T-helper 1 cell treated with Interleukin-12 subunit alpha and Interleukin-12 subunit beta and Interleukin-4 antibody, amounts not matched to agents 30 μg/mL and 1 μg/mL, for 36 hours (primary cell): ENCODE data around the gene KLK3.

Experiments used
- H3K27ac Mint-ChIP-seq: one replicate; pipeline ENCODE4 v1.8.0; 2021; ENCODE audit warnings: mild to moderate bottlenecking, mixed read lengths
- H3K27me3 Mint-ChIP-seq: one replicate; pipeline ENCODE4 v1.8.0; 2021; ENCODE audit warnings: low read depth, mixed read lengths
- H3K36me3 Mint-ChIP-seq: one replicate; pipeline ENCODE4 v1.8.0; 2021; ENCODE audit warnings: low read depth, mixed read lengths
- H3K4me1 Mint-ChIP-seq: one replicate; pipeline ENCODE4 v1.8.0; 2021; ENCODE audit warnings: low read depth, mixed read lengths
- H3K4me3 Mint-ChIP-seq: one replicate; pipeline ENCODE4 v1.8.0; 2021; ENCODE audit warnings: mild to moderate bottlenecking, moderate library complexity, mixed read lengths
- H3K9me3 Mint-ChIP-seq: one replicate; pipeline ENCODE4 v1.8.0; 2021; ENCODE audit warnings: mixed read lengths

Gene KLK3

GRCh38 chr19:50837300-50837699 is 17.4 kb upstream of the KLK3 start:
- Mint-ChIP-seq H3K4me1 (peaks cover 10% of the 10 kb centered on the region), H3K4me3 (peak overlapping the region; percentile 14), H3K36me3 (no peaks in the 10 kb centered on the region), H3K27ac (no peak overlapping the region), H3K9me3 (no peaks in the 10 kb centered on the region), H3K27me3 (peaks cover 34% of the 10 kb centered on the region)

GRCh38 chr19:50838239-50838638 is 16.5 kb upstream of the KLK3 start:
- H3K27me3 Mint-ChIP-seq, result peaks cover 30% of the 10 kb centered on the region
- H3K4me1 Mint-ChIP-seq, result peaks cover 10% of the 10 kb centered on the region
- H3K27ac Mint-ChIP-seq, result no peak overlapping the region
- H3K4me3 Mint-ChIP-seq, result peak overlapping the region; percentile 37
- no peaks in the 10 kb centered on the region for H3K36me3 Mint-ChIP-seq
- H3K9me3 Mint-ChIP-seq, result peaks cover 3% of the 10 kb centered on the region

DNA sequence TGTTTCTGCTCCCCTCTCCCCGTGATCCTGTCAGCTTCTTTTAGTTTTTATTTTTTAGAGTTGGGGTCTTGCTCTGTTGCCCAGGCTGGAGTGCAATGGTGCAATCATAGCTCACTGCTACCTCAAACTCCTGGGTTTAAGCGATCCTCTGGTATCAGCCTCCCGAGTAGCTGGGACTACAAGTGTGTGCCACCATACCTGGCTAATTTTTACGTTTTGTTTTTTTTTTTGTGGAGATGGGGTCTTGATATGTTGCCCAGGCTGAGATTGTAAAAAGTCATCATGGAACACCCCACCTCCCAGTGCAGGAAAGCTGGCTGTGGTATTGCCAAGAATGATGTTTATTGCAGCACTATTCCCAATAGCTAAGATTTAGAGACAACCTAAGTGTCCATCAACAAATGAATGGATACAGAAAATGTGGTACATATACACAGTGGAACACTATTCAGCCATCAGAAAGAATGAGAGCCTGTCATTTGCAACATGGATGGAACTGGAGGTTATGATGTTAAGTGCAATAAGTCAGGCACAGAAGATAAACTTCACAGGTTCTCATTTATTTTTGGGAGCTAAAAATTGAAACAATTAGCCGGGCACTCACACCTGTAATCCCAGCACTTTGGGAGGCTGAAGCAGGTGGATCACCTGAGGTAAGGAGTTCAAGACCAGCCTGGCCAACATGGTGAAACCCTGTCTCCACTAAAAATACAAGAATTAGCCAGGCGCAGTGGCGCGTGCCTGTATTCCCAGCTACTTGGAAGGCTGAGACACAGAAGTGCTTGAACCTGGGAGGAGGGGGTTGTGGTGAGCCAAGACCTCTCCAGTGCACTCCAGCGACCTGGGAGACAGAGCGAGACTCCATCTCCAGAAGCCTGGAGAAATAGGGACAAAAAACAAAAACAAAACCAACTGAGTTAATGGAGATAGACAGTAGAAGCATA is 14.7 kb upstream of the KLK3 start:
- peaks cover 8% of the 10 kb centered on the region for H3K9me3 Mint-ChIP-seq
- peaks cover 32% of the 10 kb centered on the region for H3K27me3 Mint-ChIP-seq
- peaks cover 10% of the 10 kb centered on the region for H3K4me1 Mint-ChIP-seq
- no peak overlapping the region for H3K4me3 Mint-ChIP-seq
- H3K27ac Mint-ChIP-seq, result no peak overlapping the region
- H3K36me3 Mint-ChIP-seq, result no peaks in the 10 kb centered on the region

DNA sequence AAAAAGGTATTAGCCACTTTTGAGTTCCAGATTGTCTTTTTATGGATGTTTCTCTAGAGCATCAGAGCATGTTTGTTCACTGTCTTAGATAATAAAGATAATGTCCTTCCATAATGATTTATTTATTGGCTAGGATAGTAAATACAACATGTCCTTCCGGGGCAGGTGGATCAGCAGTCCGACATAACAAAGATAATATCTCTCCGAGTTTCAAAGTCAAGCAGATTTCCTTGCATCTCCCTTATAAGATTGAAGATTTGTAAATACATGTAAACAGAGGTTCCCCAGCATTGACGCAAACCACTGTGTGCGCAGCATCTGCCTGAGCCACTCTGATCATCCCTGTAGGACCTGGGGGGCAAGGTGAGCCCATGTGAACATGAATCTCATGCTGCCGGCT is 12.6 kb upstream of the KLK3 start:
- Mint-ChIP-seq H3K36me3 (no peaks in the 10 kb centered on the region), H3K4me1 (peaks cover 4% of the 10 kb centered on the region), H3K27ac (no peak overlapping the region), H3K9me3 (peaks cover 8% of the 10 kb centered on the region), H3K27me3 (peaks cover 28% of the 10 kb centered on the region), H3K4me3 (no peak overlapping the region)

GRCh38 chr19:50843205-50843604 is 11.5 kb upstream of the KLK3 start:
- Mint-ChIP-seq H3K9me3 (peaks cover 8% of the 10 kb centered on the region), H3K36me3 (no peaks in the 10 kb centered on the region), H3K27me3 (peaks cover 21% of the 10 kb centered on the region), H3K4me1 (peaks cover 2% of the 10 kb centered on the region), H3K4me3 (no peak overlapping the region), H3K27ac (no peak overlapping the region)

- Mint-ChIP-seq H3K27me3 (peaks cover 19% of the 10 kb centered on the region), H3K27ac (no peak overlapping the region), H3K36me3 (no peaks in the 10 kb centered on the region)
Observed at GRCh38 chr19:50843701-50844221, 11.0 kb upstream of the KLK3 start.

GRCh38 chr19:50844296-50844935 is 10.3 kb upstream of the KLK3 start:
- Mint-ChIP-seq H3K9me3 (peaks cover 8% of the 10 kb centered on the region), H3K27ac (no peak overlapping the region), H3K27me3 (peaks cover 19% of the 10 kb centered on the region), H3K4me1 (no peaks in the 10 kb centered on the region), H3K36me3 (no peaks in the 10 kb centered on the region), H3K4me3 (no peak overlapping the region)

More at GRCh38 chr19:50843701-50844221, 11.0 kb upstream of the KLK3 start:
- peaks cover 8% of the 10 kb centered on the region for H3K9me3 Mint-ChIP-seq
- H3K4me1 Mint-ChIP-seq, result no peaks in the 10 kb centered on the region
- H3K4me3 Mint-ChIP-seq, result no peak overlapping the region

GRCh38 chr19:50850738-50851137 is 4.0 kb upstream of the KLK3 start:
- no peaks in the 10 kb centered on the region for H3K36me3 Mint-ChIP-seq
- no peaks in the 10 kb centered on the region for H3K4me1 Mint-ChIP-seq
- H3K27ac Mint-ChIP-seq, result no peak overlapping the region
- H3K9me3 Mint-ChIP-seq, result no peaks in the 10 kb centered on the region
- H3K27me3 Mint-ChIP-seq, result peaks cover 14% of the 10 kb centered on the region
- H3K4me3 Mint-ChIP-seq, result no peak overlapping the region

DNA sequence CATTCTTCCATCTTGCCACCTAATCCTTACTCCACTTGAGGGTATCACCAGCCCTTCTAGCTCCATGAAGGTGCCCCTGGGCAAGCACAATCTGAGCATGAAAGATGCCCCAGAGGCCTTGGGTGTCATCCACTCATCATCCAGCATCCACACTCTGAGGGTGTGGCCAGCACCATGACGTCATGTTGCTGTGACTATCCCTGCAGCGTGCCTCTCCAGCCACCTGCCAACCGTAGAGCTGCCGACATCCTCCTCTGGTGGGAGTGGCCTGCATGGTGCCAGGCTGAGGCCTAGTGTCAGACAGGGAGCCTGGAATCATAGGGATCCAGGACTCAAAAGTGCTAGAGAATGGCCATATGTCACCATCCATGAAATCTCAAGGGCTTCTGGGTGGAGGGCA is 3.1 kb upstream of the KLK3 start:
- H3K27ac Mint-ChIP-seq, result no peak overlapping the region
- peaks cover 18% of the 10 kb centered on the region for H3K27me3 Mint-ChIP-seq
- H3K4me1 Mint-ChIP-seq, result no peaks in the 10 kb centered on the region
- H3K9me3 Mint-ChIP-seq, result no peaks in the 10 kb centered on the region
- H3K4me3 Mint-ChIP-seq, result no peak overlapping the region
- H3K36me3 Mint-ChIP-seq, result no peaks in the 10 kb centered on the region

DNA sequence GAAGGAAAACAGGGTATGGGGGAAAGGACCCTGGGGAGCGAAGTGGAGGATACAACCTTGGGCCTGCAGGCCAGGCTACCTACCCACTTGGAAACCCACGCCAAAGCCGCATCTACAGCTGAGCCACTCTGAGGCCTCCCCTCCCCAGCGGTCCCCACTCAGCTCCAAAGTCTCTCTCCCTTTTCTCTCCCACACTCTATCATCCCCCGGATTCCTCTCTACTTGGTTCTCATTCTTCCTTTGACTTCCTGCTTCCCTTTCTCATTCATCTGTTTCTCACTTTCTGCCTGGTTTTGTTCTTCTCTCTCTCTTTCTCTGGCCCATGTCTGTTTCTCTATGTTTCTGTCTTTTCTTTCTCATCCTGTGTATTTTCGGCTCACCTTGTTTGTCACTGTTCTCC is 2.7 kb downstream of the KLK3 start:
- H3K27ac Mint-ChIP-seq, result no peak overlapping the region

DNA sequence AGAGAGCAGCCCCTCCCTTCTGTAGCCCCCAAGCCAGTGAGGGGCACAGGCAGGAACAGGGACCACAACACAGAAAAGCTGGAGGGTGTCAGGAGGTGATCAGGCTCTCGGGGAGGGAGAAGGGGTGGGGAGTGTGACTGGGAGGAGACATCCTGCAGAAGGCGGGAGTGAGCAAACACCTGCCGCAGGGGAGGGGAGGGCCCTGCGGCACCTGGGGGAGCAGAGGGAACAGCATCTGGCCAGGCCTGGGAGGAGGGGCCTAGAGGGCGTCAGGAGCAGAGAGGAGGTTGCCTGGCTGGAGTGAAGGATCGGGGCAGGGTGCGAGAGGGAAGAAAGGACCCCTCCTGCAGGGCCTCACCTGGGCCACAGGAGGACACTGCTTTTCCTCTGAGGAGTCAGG is 4.2 kb downstream of the KLK3 start:
- Mint-ChIP-seq H3K4me3 (no peak overlapping the region), H3K4me1 (no peaks in the 10 kb centered on the region), H3K27ac (no peak overlapping the region), H3K9me3 (peaks cover 7% of the 10 kb centered on the region), H3K36me3 (no peaks in the 10 kb centered on the region), H3K27me3 (peaks cover 28% of the 10 kb centered on the region)

More for the DNA sequence above, 2.7 kb downstream of the KLK3 start:
- Mint-ChIP-seq H3K36me3 (no peaks in the 10 kb centered on the region), H3K4me1 (no peaks in the 10 kb centered on the region), H3K4me3 (no peak overlapping the region), H3K27me3 (peaks cover 32% of the 10 kb centered on the region), H3K9me3 (peaks cover 7% of the 10 kb centered on the region)

DNA sequence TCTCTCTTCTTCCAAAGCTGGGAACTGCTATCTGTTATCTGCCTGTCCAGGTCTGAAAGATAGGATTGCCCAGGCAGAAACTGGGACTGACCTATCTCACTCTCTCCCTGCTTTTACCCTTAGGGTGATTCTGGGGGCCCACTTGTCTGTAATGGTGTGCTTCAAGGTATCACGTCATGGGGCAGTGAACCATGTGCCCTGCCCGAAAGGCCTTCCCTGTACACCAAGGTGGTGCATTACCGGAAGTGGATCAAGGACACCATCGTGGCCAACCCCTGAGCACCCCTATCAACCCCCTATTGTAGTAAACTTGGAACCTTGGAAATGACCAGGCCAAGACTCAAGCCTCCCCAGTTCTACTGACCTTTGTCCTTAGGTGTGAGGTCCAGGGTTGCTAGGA is 5.1 kb downstream of the KLK3 start:
- no peak overlapping the region for H3K4me3 Mint-ChIP-seq
- H3K4me1 Mint-ChIP-seq, result no peaks in the 10 kb centered on the region
- no peak overlapping the region for H3K27ac Mint-ChIP-seq
- peaks cover 7% of the 10 kb centered on the region for H3K9me3 Mint-ChIP-seq
- no peaks in the 10 kb centered on the region for H3K36me3 Mint-ChIP-seq
- H3K27me3 Mint-ChIP-seq, result peaks cover 28% of the 10 kb centered on the region

GRCh38 chr19:50861010-50861409 is 6.3 kb downstream of the KLK3 start:
- no peak overlapping the region for H3K27ac Mint-ChIP-seq
- no peaks in the 10 kb centered on the region for H3K36me3 Mint-ChIP-seq
- no peak overlapping the region for H3K4me3 Mint-ChIP-seq
- no peaks in the 10 kb centered on the region for H3K4me1 Mint-ChIP-seq
- peaks cover 7% of the 10 kb centered on the region for H3K9me3 Mint-ChIP-seq
- peaks cover 21% of the 10 kb centered on the region for H3K27me3 Mint-ChIP-seq

DNA sequence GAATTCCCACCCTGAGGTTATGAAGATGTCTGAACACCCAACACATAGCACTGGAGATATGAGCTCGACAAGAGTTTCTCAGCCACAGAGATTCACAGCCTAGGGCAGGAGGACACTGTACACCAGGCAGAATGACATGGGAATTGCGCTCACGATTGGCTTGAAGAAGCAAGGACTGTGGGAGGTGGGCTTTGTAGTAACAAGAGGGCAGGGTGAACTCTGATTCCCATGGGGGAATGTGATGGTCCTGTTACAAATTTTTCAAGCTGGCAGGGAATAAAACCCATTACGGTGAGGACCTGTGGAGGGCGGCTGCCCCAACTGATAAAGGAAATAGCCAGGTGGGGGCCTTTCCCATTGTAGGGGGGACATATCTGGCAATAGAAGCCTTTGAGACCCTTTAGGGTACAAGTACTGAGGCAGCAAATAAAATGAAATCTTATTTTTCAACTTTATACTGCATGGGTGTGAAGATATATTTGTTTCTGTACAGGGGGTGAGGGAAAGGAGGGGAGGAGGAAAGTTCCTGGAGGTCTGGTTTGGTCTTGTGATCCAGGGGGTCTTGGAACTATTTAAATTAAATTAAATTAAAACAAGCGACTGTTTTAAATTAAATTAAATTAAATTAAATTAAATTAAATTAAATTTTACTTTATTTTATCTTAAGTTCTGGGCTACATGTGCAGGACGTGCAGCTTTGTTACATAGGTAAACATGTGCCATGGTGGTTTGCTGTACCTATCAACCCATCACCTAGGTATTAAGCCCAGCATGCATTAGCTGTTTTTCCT is 7.0 kb downstream of the KLK3 start:
- H3K9me3 Mint-ChIP-seq, result peaks cover 7% of the 10 kb centered on the region
- no peak overlapping the region for H3K27ac Mint-ChIP-seq
- no peaks in the 10 kb centered on the region for H3K4me1 Mint-ChIP-seq
- H3K36me3 Mint-ChIP-seq, result no peaks in the 10 kb centered on the region
- H3K4me3 Mint-ChIP-seq, result no peak overlapping the region
- H3K27me3 Mint-ChIP-seq, result peaks cover 24% of the 10 kb centered on the region
